Testis (tissue), 2 donors: Measurements from ENCODE around the gene CRISPLD2.

Experiments
- CTCF ChIP-seq, 3 experiments: fragments of 450-650 bp in 2 of 3; fragments of 200-600 bp in 1 of 3; sonication (generic) in 1 of 3; IDR thresholded peaks; one replicate each; pipeline ENCODE4 v1.5.1; 2016 to 2019; ENCODE audit warnings: antibody characterized with exemption in 3 of 3, mild to moderate bottlenecking in 2 of 3, moderate library complexity in 1 of 3
- POLR2A ChIP-seq: fragments of 450-650 bp; IDR thresholded peaks from one replicate; pipeline ENCODE4 v1.6.1; 2017; ENCODE audit warnings: antibody characterized with exemption, mild to moderate bottlenecking, moderate library complexity

GRCh38 chr16:84839956-84840355 lies 20.2 kb downstream of the CRISPLD2 start:
- TF ChIP-seq CTCF (IDR thresholded peaks at IDR 0.05): no peak
- TF ChIP-seq POLR2A: no peak
